ENCODE data around the gene THRA. TPM values are rescaled to one million over a fixed set of nuclear protein-coding genes. Genes with fewer than 3 reads are reported as not detected.

THRA gene
- total RNA-seq, 1 experiment from 2014 or later: 107 TPM

GRCh38 chr17:40108970-40109824, 46.4 kb downstream of the THRA start:
- peaks cover 40% of the 10 kb centered on the region for H3K36me3 Mint-ChIP-seq (ENCODE audit: insufficient read depth, unreplicated experiment)
- no peaks in the 10 kb centered on the region for H3K27me3 Mint-ChIP-seq (ENCODE audit: unreplicated experiment)
- H3K27ac Mint-ChIP-seq (ENCODE audit: unreplicated experiment): no peak overlapping the region
- no peak overlapping the region for H3K4me3 Mint-ChIP-seq (ENCODE audit: low read depth, unreplicated experiment)
- H3K4me1 Mint-ChIP-seq (ENCODE audit: low read depth, unreplicated experiment): peaks cover 92% of the 10 kb centered on the region
- H3K9me3 Mint-ChIP-seq (ENCODE audit: low read depth, unreplicated experiment): no peaks in the 10 kb centered on the region
- no TSS peak for BruUV-seq (replicated peaks)
- intact Hi-C loops (cut with micrococcal nuclease; ENCODE audit: unreplicated experiment): no loop called here
- CTCF ChIA-PET: interaction anchor here (0.6 to 10.1 kb wide), 24 partner anchors 8 to 491 kb away, joined by 3 to 674 read pairs (median 5); partner anchors contain the start of genes CASC3, CSF3, MED24 and MSL1
- TF ChIP-seq CTCF (IDR thresholded peaks at IDR 0.05; ENCODE audit: unreplicated experiment): no peak
- no peak for DNase-seq

GRCh38 chr17:40110026-40110845, 47.5 kb downstream of the THRA start:
- CTCF ChIA-PET: interaction anchor here (0.7 to 10.1 kb wide), 38 partner anchors 9 to 910 kb away, joined by 3 to 674 read pairs (median 16); partner anchors contain the start of genes CASC3, CDC6, CSF3 and MED24
- intact Hi-C loops (cut with micrococcal nuclease; ENCODE audit: unreplicated experiment): loop anchor here (10.0 kb wide), 1 partner anchor 475 kb away; the partner anchor contains the start of gene STARD3
- no peak overlapping the region for H3K4me3 Mint-ChIP-seq (ENCODE audit: low read depth, unreplicated experiment)
- no peak overlapping the region for H3K27ac Mint-ChIP-seq (ENCODE audit: unreplicated experiment)
- BruUV-seq (replicated peaks): no TSS peak
- H3K4me1 Mint-ChIP-seq (ENCODE audit: low read depth, unreplicated experiment): peaks cover 82% of the 10 kb centered on the region
- TF ChIP-seq CTCF (IDR thresholded peaks at IDR 0.05; ENCODE audit: unreplicated experiment): no peak
- peaks cover 40% of the 10 kb centered on the region for H3K36me3 Mint-ChIP-seq (ENCODE audit: insufficient read depth, unreplicated experiment)
- H3K27me3 Mint-ChIP-seq (ENCODE audit: unreplicated experiment): no peaks in the 10 kb centered on the region
- no peak for DNase-seq
- H3K9me3 Mint-ChIP-seq (ENCODE audit: low read depth, unreplicated experiment): no peaks in the 10 kb centered on the region

- DNase-seq: peak; percentile 100
- Mint-ChIP-seq H3K27me3 (ENCODE audit: unreplicated experiment) (no peaks in the 10 kb centered on the region), H3K9me3 (ENCODE audit: low read depth, unreplicated experiment) (no peaks in the 10 kb centered on the region), H3K4me1 (ENCODE audit: low read depth, unreplicated experiment) (peaks cover 70% of the 10 kb centered on the region), H3K27ac (ENCODE audit: unreplicated experiment) (peak overlapping the region; percentile 74), H3K36me3 (ENCODE audit: insufficient read depth, unreplicated experiment) (peaks cover 50% of the 10 kb centered on the region), H3K4me3 (ENCODE audit: low read depth, unreplicated experiment) (peak overlapping the region; percentile 13)
- intact Hi-C loops (cut with micrococcal nuclease; ENCODE audit: unreplicated experiment): loop anchor here (1.0 to 10.0 kb wide), 9 partner anchors 25 to 477 kb away; partner anchors contain the start of genes RAPGEFL1 and STARD3
- CTCF ChIA-PET: interaction anchor here (0.6 to 10.1 kb wide), 66 partner anchors 10 to 911 kb away, joined by 3 to 674 read pairs (median 5); partner anchors contain the start of genes CASC3, CDC6, CSF3 and MED24
- no TSS peak for BruUV-seq (replicated peaks)
- TF ChIP-seq CTCF (IDR thresholded peaks at IDR 0.05; ENCODE audit: unreplicated experiment): no peak
Measured at GRCh38 chr17:40111221-40112128, 48.7 kb downstream of the THRA start.

Measured in Calu3 (cell line).